HG02884 (cell line): ENCODE results near the gene EVC2.

Experiments used
- ATAC-seq: cut with Tn5 transposase; IDR thresholded peaks from one replicate; pipeline ENCODE4 v1.9.1; 2021; ENCODE audit warnings: mild to moderate bottlenecking, moderate library complexity; ENCODE audit not compliant: unreplicated experiment

The EVC2 gene

GRCh38 chr4:5568931-5569330, 139.4 kb downstream of the EVC2 start:
- ATAC-seq = no peak

- ATAC-seq = no peak
Measured at GRCh38 chr4:5568336-5568735, 140.0 kb downstream of the EVC2 start.

- no peak for ATAC-seq
Measured at GRCh38 chr4:5566991-5567390, 141.4 kb downstream of the EVC2 start.

- no peak for ATAC-seq
Measured at GRCh38 chr4:5566526-5566925, 141.8 kb downstream of the EVC2 start.

GRCh38 chr4:5563856-5564255, 144.5 kb downstream of the EVC2 start:
- ATAC-seq = no peak

GRCh38 chr4:5562476-5562875, 145.9 kb downstream of the EVC2 start:
- no peak for ATAC-seq

GRCh38 chr4:5561286-5561685, 147.1 kb downstream of the EVC2 start:
- ATAC-seq = no peak

- no peak for ATAC-seq
Measured at GRCh38 chr4:5558502-5558901, 149.9 kb downstream of the EVC2 start.

GRCh38 chr4:5554376-5554775, 154.0 kb downstream of the EVC2 start:
- no peak for ATAC-seq

- no peak for ATAC-seq
Measured at GRCh38 chr4:5553801-5554200, 154.6 kb downstream of the EVC2 start.

GRCh38 chr4:5552451-5552850, 155.9 kb downstream of the EVC2 start:
- no peak for ATAC-seq

- no peak for ATAC-seq
Measured at GRCh38 chr4:5547651-5548249, 160.6 kb downstream of the EVC2 start.

- ATAC-seq = no peak
Measured at GRCh38 chr4:5545271-5545670, 163.1 kb downstream of the EVC2 start.

- ATAC-seq = no peak
Measured at GRCh38 chr4:5544762-5545161, 163.6 kb downstream of the EVC2 start.

GRCh38 chr4:5543681-5544080, 164.7 kb downstream of the EVC2 start:
- ATAC-seq = no peak

GRCh38 chr4:5541169-5541568, 167.2 kb downstream of the EVC2 start:
- ATAC-seq = no peak

GRCh38 chr4:5539584-5539983, 168.8 kb downstream of the EVC2 start:
- no peak for ATAC-seq

- ATAC-seq = no peak
Measured at GRCh38 chr4:5532100-5532499, 176.3 kb downstream of the EVC2 start.

GRCh38 chr4:5528031-5528436, 180.3 kb downstream of the EVC2 start:
- no peak for ATAC-seq

- ATAC-seq = no peak
Measured at GRCh38 chr4:5527211-5527610, 181.1 kb downstream of the EVC2 start.

GRCh38 chr4:5526080-5526846, 182.1 kb downstream of the EVC2 start:
- ATAC-seq = no peak

GRCh38 chr4:5524446-5525299, 183.7 kb downstream of the EVC2 start:
- ATAC-seq = no peak
